H54 (cell line): ENCODE results near the gene OR1J4.
"Not testable (repeated sequence)": the region's sequence is repeated elsewhere in the genome, so short reads cannot be mapped to it uniquely, and the experiment has no call there.

Experiments
- DNase-seq: peaks from one replicate; pipeline ENCODE4 v3.0.0; 2011; ENCODE audit warnings: low spot score, mixed read lengths; ENCODE audit not compliant: insufficient read length
- FAIRE-seq: peaks from 3 replicates; lab custom pipeline; 2011; peaks lifted over from hg19 to GRCh38; lab: Jason Lieb, UNC
- POLR2A ChIP-seq: IDR thresholded peaks from 2 replicates; pipeline ENCODE4 v1.6.1; 2011; ENCODE audit warnings: low read depth, mild to moderate bottlenecking, low read length

OR1J4 gene, protein sequence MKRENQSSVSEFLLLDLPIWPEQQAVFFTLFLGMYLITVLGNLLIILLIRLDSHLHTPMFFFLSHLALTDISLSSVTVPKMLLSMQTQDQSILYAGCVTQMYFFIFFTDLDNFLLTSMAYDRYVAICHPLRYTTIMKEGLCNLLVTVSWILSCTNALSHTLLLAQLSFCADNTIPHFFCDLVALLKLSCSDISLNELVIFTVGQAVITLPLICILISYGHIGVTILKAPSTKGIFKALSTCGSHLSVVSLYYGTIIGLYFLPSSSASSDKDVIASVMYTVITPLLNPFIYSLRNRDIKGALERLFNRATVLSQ

DNA sequence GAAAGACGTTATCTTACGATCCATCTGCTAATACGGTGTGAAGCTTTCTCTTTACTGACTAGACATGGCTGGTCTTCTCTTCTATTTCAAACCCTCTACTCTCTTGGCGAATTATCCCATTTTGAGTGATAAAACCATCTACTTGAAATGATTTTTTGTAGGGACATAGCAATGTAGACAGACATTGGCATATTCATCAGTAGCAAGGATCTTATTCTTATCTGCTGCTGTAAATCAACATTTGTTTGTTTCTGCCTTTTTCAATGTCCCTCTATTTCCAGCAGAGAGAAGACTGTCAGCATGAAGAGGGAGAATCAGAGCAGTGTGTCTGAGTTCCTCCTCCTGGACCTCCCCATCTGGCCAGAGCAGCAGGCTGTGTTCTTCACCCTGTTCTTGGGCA, at the start of gene OR1J4:
Gene OR1J4 (plus strand): TSS at position 301 of the 400 bp plus-strand sequence. CDS start 0 bp downstream, at position 301.
- DNase-seq (no peak), FAIRE-seq (no peak)
- TF ChIP-seq POLR2A, result no peak

DNA sequence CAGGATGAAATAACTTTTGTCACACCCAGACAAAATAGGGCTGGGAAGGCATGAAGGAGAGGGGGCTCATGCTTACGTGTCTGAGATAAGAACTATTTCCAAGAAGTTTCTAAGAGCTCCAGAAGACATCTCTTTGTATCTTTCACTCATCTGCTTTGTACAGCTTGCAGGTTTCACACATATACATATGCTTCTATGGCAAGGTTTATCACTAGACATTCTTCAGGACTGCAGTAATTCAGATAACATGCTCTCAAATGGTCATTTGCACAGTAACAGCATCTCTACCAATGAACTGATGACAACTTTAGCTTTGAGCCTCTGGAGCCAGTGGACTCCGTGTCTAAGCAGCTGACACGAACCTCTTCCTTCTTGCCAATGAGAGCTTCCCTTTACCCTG, 44.4 kb upstream of the OR1J4 start:
- TF ChIP-seq POLR2A, result no peak
- FAIRE-seq, result no peak
- DNase-seq, result no peak

DNA sequence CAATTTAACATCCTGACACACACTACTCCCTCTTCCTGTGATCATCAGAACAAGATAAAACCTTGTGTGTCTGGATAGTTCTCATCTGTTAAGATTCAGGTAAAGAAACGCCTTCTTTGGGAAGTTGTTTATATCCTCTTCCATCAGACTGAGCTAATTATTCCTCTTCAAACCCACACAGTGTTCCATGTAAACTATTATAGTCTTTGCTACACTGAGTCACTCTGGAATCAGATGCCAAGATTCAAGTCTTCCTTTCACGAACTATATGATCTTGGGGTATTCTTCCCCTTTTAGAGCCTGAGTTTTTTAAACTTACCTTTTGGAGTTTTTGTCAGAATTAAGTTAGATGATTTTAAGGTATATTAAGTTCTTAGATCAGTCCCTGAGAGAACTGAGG, 43.2 kb upstream of the OR1J4 start:
- no peak for FAIRE-seq
- no peak for TF ChIP-seq POLR2A
- DNase-seq, result no peak

DNA sequence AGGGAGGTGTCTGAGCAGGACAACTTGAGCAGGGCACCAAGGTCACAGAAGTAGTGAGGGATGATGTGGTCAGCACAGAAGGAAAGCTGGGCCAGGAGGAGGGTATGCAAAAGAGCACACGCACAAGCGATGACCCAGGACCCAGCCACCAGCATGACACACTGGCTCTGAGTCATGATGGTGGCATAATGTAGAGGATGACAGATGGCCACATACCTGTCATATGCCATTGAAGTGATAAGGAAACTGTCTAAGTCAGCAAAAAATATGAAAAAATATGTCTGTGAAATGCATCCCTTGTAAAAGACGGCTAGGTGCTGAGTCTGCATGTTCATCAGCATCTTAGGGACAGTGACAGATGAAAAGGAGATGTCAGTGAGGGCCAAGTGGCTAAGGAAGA, 41.6 kb upstream of the OR1J4 start:
- TF ChIP-seq POLR2A, result no peak
- FAIRE-seq (no peak), DNase-seq (no peak)

DNA sequence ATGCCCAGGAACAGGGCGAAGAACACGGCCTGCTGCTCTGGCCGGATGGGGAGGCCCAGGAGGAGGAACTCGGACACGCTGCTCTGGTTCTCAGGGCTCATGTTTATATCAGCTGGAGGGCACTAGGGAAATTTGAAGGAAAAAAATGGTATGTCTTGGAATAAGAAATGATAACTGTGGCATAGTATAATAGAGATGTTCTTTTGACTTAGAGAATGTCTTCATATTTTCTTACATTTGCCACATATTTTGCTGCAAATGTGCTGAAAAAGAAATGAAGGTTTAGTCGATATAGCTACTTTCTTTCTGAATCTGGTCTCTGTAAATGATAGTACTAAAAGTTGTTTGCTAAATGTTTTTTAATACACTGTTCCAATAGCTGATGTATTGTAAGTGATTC, 41.1 kb upstream of the OR1J4 start, which contains the start of gene OR1J1:
Gene OR1J1 (minus strand): TSS at position 101 of the 400 bp plus-strand sequence. CDS start 0 bp downstream, at position 101.
- DNase-seq (no peak), FAIRE-seq (peak; percentile 43)
- TF ChIP-seq POLR2A, result no peak

DNA sequence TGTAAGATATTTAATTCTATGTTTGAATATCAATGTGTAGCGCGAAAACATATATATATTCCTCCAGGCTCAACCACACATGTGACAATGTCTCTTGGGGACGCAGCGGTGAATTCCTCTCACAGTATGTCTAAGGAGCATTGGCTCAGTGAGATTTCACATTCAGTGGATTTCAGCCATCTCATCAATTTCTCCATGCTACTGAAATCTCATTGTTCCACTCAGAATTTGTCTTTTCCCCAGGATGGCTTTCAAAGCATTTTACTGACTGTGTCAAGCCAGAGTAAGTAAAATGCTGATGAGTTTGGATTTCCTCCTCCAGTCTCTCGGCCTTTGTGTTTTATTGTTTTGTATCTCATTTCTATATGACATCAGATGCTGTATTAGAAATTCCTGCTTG, 39.9 kb upstream of the OR1J4 start:
- no peak for FAIRE-seq
- TF ChIP-seq POLR2A, result no peak
- no peak for DNase-seq

DNA sequence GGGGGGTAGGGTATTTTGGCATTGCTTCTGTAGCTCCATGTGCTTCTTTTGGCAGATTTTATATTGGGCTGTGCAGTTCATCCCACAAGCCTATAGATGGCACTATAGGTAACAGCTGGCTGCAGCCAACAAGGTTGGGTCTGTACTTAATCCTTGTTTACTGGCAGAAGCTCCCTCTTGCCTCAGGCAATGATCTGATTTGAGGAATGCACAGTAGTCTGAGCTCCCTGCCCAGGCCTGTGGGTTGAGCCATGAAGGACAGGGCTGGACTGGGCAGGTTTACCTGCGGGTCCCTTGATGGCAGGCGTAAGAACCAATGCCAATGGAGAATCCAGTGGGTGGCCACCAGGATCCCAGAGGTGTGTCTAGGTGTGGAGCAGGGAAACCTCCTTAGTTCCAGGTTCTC, 20.1 kb upstream of the OR1J4 start:
- no peak for TF ChIP-seq POLR2A
- FAIRE-seq (peak; percentile 66), DNase-seq (peak; percentile 30)

DNA sequence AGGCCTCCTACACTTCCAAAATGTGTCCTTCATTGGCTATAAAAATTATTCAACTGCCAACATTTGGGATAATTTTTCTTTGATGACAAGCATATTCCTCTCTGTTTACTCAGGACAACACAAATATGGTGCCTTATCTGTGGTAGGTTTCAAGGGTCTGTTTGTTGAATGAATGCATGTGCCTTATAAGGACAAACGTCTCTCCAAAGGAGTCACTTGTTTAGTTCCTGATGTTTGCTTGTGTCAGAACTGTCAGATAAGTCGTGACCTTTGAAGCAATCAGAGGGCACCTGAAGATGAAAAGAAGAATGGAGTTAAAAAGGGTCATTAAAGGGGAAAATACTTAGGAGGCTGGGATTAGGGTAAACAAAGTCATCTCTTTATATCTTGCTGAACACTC, 12.0 kb upstream of the OR1J4 start:
- TF ChIP-seq POLR2A, result no peak
- FAIRE-seq (no peak), DNase-seq (no peak)

DNA sequence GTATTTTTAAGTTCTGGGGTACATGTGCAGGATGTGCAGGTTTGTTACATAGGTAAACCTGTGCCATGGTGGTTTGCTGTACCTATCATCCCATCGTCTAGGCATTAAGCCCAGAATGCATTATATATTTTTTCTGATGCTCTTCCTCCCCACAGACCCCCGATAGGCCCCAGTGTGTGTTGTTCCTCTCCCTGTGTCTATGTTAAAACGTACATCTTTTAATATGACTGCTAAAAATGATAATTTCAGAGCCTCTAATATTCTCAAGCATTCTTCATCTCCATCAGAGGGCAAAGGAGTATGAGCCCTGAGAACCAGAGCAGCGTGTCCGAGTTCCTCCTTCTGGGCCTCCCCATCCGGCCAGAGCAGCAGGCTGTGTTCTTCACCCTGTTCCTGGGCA, 8.4 kb upstream of the OR1J4 start, which contains the start of gene OR1J2:
Gene OR1J2 (plus strand): TSS at position 301 of the 400 bp plus-strand sequence. CDS start 0 bp downstream, at position 301.
- no peak for TF ChIP-seq POLR2A
- no peak for FAIRE-seq

DNA sequence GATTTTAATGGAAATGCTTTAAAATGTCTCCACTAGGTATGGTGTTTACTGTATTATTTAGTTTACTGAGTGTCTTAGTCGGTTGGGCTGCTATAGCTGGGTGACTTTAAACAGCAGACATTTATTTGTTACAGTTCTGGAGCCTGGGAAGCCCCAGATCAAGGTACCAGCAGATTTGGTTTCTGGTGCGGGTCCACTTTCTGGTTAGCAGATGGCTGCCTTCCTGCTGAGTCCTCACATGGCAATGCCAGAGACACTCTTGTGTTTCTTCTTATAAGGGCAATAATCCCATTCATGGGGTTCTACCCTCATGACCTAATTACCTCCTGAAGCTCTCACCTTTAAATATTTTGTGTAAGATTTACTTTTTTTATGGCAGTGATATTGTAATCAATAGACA, 715 bp upstream of the OR1J4 start:
- DNase-seq (no peak), FAIRE-seq (no peak)

More for the DNA sequence above, 8.4 kb upstream of the OR1J4 start, which contains the start of gene OR1J2:
- no peak for DNase-seq

DNA sequence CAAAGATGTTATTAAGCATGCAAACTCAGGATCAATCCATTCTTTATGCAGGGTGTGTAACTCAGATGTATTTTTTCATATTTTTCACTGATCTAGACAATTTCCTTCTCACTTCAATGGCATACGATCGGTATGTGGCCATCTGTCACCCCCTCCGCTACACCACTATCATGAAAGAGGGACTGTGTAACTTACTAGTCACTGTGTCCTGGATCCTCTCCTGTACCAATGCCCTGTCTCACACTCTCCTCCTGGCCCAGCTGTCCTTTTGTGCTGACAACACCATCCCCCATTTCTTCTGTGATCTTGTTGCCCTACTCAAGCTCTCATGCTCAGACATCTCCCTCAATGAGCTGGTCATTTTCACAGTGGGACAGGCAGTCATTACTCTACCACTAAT, 435 bp downstream of the OR1J4 start:
- DNase-seq (no peak), FAIRE-seq (peak; percentile 11)
- no peak for TF ChIP-seq POLR2A

More for the DNA sequence above, 715 bp upstream of the OR1J4 start:
- no peak for TF ChIP-seq POLR2A

DNA sequence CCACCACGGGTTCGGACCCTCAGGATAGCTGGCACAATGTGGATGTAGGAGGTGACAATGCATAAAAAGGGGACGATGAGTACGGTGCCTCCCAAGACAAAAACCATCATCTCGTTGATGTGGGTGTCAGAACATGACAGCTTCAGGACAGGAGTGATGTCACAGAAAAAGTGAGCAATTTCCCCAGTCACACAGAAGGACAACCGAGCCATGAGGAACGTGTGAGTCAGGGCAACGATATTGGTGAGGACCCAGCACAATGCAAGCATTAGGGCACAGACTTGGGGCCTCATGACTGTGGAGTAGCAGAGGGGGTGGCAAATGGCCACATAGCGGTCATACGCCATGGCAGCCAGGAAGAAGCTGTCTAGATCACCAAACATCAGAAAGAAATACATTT, 7.7 kb downstream of the OR1J4 start:
- DNase-seq (no peak), FAIRE-seq (no peak)
- TF ChIP-seq POLR2A, result no peak

DNA sequence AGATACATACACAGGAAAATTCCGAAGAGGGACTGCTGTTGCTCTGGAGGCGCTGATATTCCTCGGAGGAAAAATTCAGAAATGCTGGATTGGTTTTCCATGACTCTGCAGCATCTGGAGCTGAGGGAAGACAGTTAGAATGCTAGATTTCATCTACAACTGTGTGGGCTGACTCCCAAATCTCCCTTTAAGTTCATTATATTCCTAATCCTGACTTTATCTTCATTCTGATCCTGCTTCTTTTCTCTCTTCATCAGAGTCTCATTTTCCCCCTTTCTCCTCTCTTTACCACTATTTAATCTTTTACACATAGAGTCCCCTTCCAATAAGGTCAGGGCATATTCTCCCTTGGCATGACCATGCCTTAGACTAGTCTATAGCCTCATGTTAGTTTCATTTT, 8.3 kb downstream of the OR1J4 start, which contains the start of gene OR1N1:
Gene OR1N1 (minus strand): TSS at position 101 of the 400 bp plus-strand sequence. CDS start 0 bp downstream, at position 101.
- FAIRE-seq, result no peak
- DNase-seq, result no peak
- TF ChIP-seq POLR2A, result no peak

DNA sequence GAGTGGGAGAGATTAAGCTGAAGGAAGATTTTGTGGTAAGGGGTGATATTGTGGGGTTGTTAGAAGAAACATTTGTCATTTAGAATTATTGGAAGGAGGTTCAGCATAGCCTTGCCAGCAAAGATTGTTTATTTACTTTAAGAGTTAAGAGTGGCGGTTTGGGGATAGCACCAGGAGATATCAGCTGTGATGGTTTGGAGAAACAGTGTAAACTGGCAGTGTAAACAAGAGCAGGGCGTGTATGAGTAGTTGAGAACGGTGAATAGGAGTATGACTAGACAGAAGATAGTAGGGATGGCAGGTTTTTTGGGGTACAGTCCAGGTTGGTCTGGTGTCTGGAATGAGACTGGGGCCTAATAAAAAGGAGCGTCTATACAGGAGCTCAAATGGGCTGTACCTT, 12.2 kb downstream of the OR1J4 start:
- DNase-seq, FAIRE-seq: not testable (repeated sequence)

DNA sequence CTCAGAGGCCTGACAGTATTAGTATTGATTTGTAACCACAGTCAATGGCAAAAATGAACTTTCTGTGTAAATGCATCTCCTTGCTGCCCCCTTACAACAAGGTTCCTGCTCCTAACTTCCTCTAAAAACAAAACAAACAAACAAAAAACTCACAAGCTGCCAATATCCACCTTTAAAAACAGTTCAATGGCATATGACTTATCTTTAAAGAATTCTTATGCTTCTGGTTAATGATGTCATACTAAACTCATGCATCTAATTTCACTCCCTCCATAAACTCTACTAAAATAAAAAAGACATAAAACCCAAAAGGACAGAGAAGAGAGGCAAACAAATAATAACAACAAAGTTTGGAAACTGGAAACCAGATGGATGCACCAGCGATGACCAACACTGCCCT, 17.2 kb downstream of the OR1J4 start:
- TF ChIP-seq POLR2A, result no peak
- DNase-seq, result no peak
- FAIRE-seq, result no peak

DNA sequence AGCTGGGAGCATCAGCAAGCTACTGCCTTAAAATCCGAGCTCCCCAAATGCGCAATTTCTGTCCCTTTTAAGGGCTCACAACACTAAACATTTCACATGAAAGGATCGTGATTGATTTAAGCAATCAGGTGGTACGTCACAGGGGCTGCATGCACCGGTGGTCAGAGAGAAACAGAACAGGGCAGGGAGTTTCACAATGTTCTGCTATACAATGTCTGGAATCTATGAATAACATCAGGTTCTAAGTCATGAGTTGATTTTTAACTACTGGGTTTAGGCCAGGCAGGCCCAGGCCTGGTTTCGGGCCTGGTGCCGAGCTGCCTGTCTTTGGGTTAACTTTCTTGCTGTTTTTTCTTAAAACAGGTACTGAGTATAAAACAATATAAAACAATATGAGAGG, 18.1 kb downstream of the OR1J4 start:
- not testable (repeated sequence) for FAIRE-seq, DNase-seq
